H1 (cell line): ENCODE data around the gene IQSEC3. TPM values are rescaled to one million over a fixed set of nuclear protein-coding genes. Genes with fewer than 3 reads are reported as not detected.

ENCODE experiments used
- CTCF ChIA-PET: fragments of 300-600 bp; sonication (Branson Sonifier 250); formaldehyde crosslinking; loops from one replicate; lab custom pipeline; 2021; ENCODE audit not compliant: partially characterized antibody; lab: Charles Lee
- POLR2A ChIA-PET: fragments of 300-600 bp; sonication (Branson Sonifier 250); formaldehyde crosslinking; loops from one replicate; lab custom pipeline; 2021; ENCODE audit warnings: inconsistent platforms; ENCODE audit not compliant: partially characterized antibody; lab: Charles Lee
- DNase-seq, 2 experiments: peaks; one replicate each; pipeline versions ENCODE4 v3.0.0 to v3.0.0-alpha.2; 2010 to 2022; ENCODE audit warnings: low spot score in 2 of 2, low read depth in 1 of 2, mixed read lengths in 1 of 2
- FAIRE-seq: peaks from 2 replicates; lab custom pipeline; 2011; peaks lifted over from hg19 to GRCh38; lab: Jason Lieb, UNC
- H2AFZ ChIP-seq: 2 replicates; pipeline ENCODE4 v1.8.1; 2012; ENCODE audit warnings: low read length, inconsistent platforms
- H2AK5ac ChIP-seq: 2 replicates; pipeline ENCODE4 v1.6.1; 2013; ENCODE audit warnings: low read depth, low read length
- H2BK120ac ChIP-seq: replicated peaks from 2 replicates; pipeline ENCODE3; 2013; ENCODE audit warnings: low read depth, low read length, inconsistent platforms
- H2BK12ac ChIP-seq: 2 replicates; pipeline ENCODE4 v1.6.1; 2013; ENCODE audit warnings: low read depth, low read length
- H2BK15ac ChIP-seq: 2 replicates; pipeline ENCODE4 v1.6.1; 2013; ENCODE audit warnings: low read length
- H2BK20ac ChIP-seq: 2 replicates; pipeline ENCODE4 v1.6.1; 2013; ENCODE audit warnings: low read length
- H2BK5ac ChIP-seq: 2 replicates; pipeline ENCODE4 v1.6.1; 2013; ENCODE audit warnings: low read depth, low read length
- H3K14ac ChIP-seq: 2 replicates; pipeline ENCODE4 v1.6.1; 2013; ENCODE audit warnings: inconsistent platforms; ENCODE audit not compliant: insufficient read length
- H3K18ac ChIP-seq: 2 replicates; pipeline ENCODE4 v1.6.1; 2013; ENCODE audit warnings: low read length; ENCODE audit errors: extremely low read depth
- H3K23ac ChIP-seq: 2 replicates; pipeline ENCODE4 v1.6.1; 2013; ENCODE audit warnings: inconsistent platforms; ENCODE audit not compliant: insufficient read length
- H3K23me2 ChIP-seq: 2 replicates; pipeline ENCODE4 v1.6.1; 2013; ENCODE audit warnings: low read depth, low read length
- H3K27ac ChIP-seq: 2 replicates; pipeline ENCODE4 v1.6.1; 2011; ENCODE audit warnings: low read depth, low read length, inconsistent platforms
- H3K27me3 ChIP-seq, 4 experiments: replicated peaks in 1 of 4; 1 replicate in 1 of 4; 2 replicates in 3 of 4; pipeline versions ENCODE4 v1.6.1 to v1.8.1; 2011 to 2013; ENCODE audit warnings: low read length in 3 of 4, mild to moderate bottlenecking in 3 of 4, inconsistent platforms in 2 of 4, mixed read lengths in 2 of 4, moderate library complexity in 1 of 4; ENCODE audit not compliant: control insufficient read depth in 3 of 4, insufficient read depth in 3 of 4; ENCODE audit errors: extremely low read depth in 1 of 4
- H3K36me3 ChIP-seq, 4 experiments: 2 replicates each; pipeline versions ENCODE4 v1.6.1 to v1.8.1; 2011 to 2013; ENCODE audit warnings: mild to moderate bottlenecking in 4 of 4, low read length in 3 of 4, moderate library complexity in 2 of 4, control low read depth in 1 of 4, inconsistent platforms in 1 of 4; ENCODE audit not compliant: insufficient read depth in 4 of 4, control insufficient read depth in 2 of 4
- H3K4ac ChIP-seq: replicated peaks from 2 replicates; pipeline ENCODE3; 2013; ENCODE audit warnings: low read length, low read depth, mixed read lengths, inconsistent platforms; ENCODE audit not compliant: insufficient read length
- H3K4me1 ChIP-seq, 4 experiments: replicated peaks in 1 of 4; 1 replicate in 1 of 4; 2 replicates in 3 of 4; pipeline versions ENCODE4 v1.6.1 to v1.8.1; 2011 to 2013; ENCODE audit warnings: low read length in 3 of 4, inconsistent platforms in 2 of 4, mixed read lengths in 1 of 4; ENCODE audit not compliant: insufficient read depth in 4 of 4, control insufficient read depth in 3 of 4
- H3K4me2 ChIP-seq, 2 experiments: 2 replicates each; pipeline versions ENCODE4 v1.6.1 to v1.8.1; 2011 to 2013; ENCODE audit warnings: low read depth in 2 of 2, low read length in 2 of 2, control low read depth in 1 of 2, inconsistent platforms in 1 of 2, mild to moderate bottlenecking in 1 of 2; ENCODE audit not compliant: insufficient read depth in 1 of 2
- H3K4me3 ChIP-seq, 4 experiments: fragments of 200-600, 300-600 bp in 1 of 4; sonication (generic), shearing (Covaris generic), sonication (Bioruptor Twin) in 1 of 4; 2 replicates each; pipeline versions ENCODE4 v1.5.1 to v1.8.1; 2011 to 2016; ENCODE audit warnings: low read length in 4 of 4, low read depth in 3 of 4, control low read depth in 2 of 4, inconsistent platforms in 2 of 4, mild to moderate bottlenecking in 2 of 4, mixed read lengths in 1 of 4, moderate library complexity in 1 of 4; ENCODE audit not compliant: insufficient read depth in 2 of 4; ENCODE audit errors: extremely low read depth in 1 of 4
- H3K56ac ChIP-seq: replicated peaks from 2 replicates; pipeline ENCODE3; 2013; ENCODE audit warnings: low read depth, mild to moderate bottlenecking, mixed read lengths, low read length, inconsistent platforms; ENCODE audit not compliant: insufficient read length
- H3K79me1 ChIP-seq: 2 replicates; pipeline ENCODE4 v1.6.1; 2013; ENCODE audit warnings: low read depth, low read length, control low read depth
- H3K79me2 ChIP-seq, 2 experiments: 2 replicates each; pipeline versions ENCODE4 v1.6.1 to v1.8.1; 2012 to 2013; ENCODE audit warnings: low read length in 2 of 2, mild to moderate bottlenecking in 2 of 2, inconsistent platforms in 1 of 2; ENCODE audit not compliant: insufficient read depth in 2 of 2, control insufficient read depth in 1 of 2
- H3K9ac ChIP-seq, 4 experiments: replicated peaks in 1 of 4; 1 replicate in 1 of 4; 2 replicates in 3 of 4; pipeline versions ENCODE4 v1.6.1 to v1.8.1; 2011 to 2013; ENCODE audit warnings: low read depth in 3 of 4, low read length in 3 of 4, control low read depth in 2 of 4, mild to moderate bottlenecking in 2 of 4, moderate library complexity in 2 of 4, inconsistent platforms in 1 of 4; ENCODE audit errors: extremely low read depth in 1 of 4
- H3K9me3 ChIP-seq, 2 experiments: 2 replicates each; pipeline versions ENCODE4 v1.6.1 to v1.8.1; 2012 to 2013; ENCODE audit warnings: mild to moderate bottlenecking in 2 of 2, moderate library complexity in 2 of 2, control low read depth in 1 of 2, inconsistent platforms in 1 of 2, low read depth in 1 of 2, low read length in 1 of 2, mixed read lengths in 1 of 2; ENCODE audit not compliant: insufficient read depth in 2 of 2
- H4K20me1 ChIP-seq, 2 experiments: replicated peaks in 1 of 2; 2 replicates each; pipeline versions ENCODE3 to v1.8.1; 2011 to 2013; ENCODE audit warnings: inconsistent platforms in 2 of 2, low read length in 2 of 2, mild to moderate bottlenecking in 1 of 2; ENCODE audit not compliant: insufficient read depth in 2 of 2, control insufficient read depth in 1 of 2
- H4K5ac ChIP-seq: 2 replicates; pipeline ENCODE4 v1.6.1; 2013; ENCODE audit warnings: low read length, low read depth, mixed read lengths, inconsistent platforms; ENCODE audit not compliant: insufficient read length
- H4K8ac ChIP-seq: 2 replicates; pipeline ENCODE4 v1.8.0; 2013; ENCODE audit warnings: mild to moderate bottlenecking, moderate library complexity, low read length, inconsistent platforms; ENCODE audit not compliant: insufficient read depth; ENCODE audit errors: extremely low read depth
- H4K91ac ChIP-seq: replicated peaks from 2 replicates; pipeline ENCODE3; 2013; ENCODE audit warnings: low read length, mixed read lengths, inconsistent platforms; ENCODE audit not compliant: insufficient read length
- ASH2L ChIP-seq: fragments of 200-600, 300-600 bp; sonication (generic); IDR thresholded peaks from one replicate; pipeline ENCODE4 v1.7.1; 2017; ENCODE audit warnings: low read length
- BCL11A ChIP-seq, 2 experiments: IDR thresholded peaks; one replicate each; pipeline ENCODE4 v1.6.1; 2011; ENCODE audit warnings: low read depth in 2 of 2, low read length in 2 of 2, mild to moderate bottlenecking in 2 of 2
- CEBPB ChIP-seq: IDR thresholded peaks from 2 replicates; pipeline ENCODE4 v1.6.1; 2012; ENCODE audit warnings: low read depth, low read length
- CHD1 ChIP-seq: IDR thresholded peaks from 2 replicates; pipeline ENCODE4 v1.6.1; 2012; ENCODE audit warnings: low read depth, low read length, improper control_type of control experiment
- CTBP2 ChIP-seq: IDR thresholded peaks from 2 replicates; pipeline ENCODE4 v1.7.0; 2011; ENCODE audit warnings: borderline replicate concordance, mild to moderate bottlenecking, moderate library complexity, mixed read lengths, low read length; ENCODE audit not compliant: insufficient read depth, insufficient read length
- EZH2 ChIP-seq: fragments of 200-600 bp; sonication (generic); IDR thresholded peaks from 2 replicates; pipeline ENCODE4 v1.7.1; 2012; ENCODE audit warnings: low read depth, mild to moderate bottlenecking, moderate library complexity, low read length, inconsistent platforms; ENCODE audit not compliant: severe bottlenecking
- JUND ChIP-seq: IDR thresholded peaks from 2 replicates; pipeline ENCODE4 v1.6.1; 2011; ENCODE audit warnings: mild to moderate bottlenecking, improper control_type of control experiment, low read length
- RFX5 ChIP-seq: IDR thresholded peaks from 2 replicates; pipeline ENCODE4 v1.6.1; 2011; ENCODE audit warnings: low read depth, low read length, improper control_type of control experiment, borderline replicate concordance
- SP1 ChIP-seq: IDR thresholded peaks from 2 replicates; pipeline ENCODE4 v1.6.1; 2011; ENCODE audit warnings: low read depth, low read length
- SP2 ChIP-seq: IDR thresholded peaks from 2 replicates; pipeline ENCODE4 v1.6.1; 2012; ENCODE audit warnings: mild to moderate bottlenecking, low read length, inconsistent platforms
- SUZ12 ChIP-seq: fragments of 200-600 bp; sonication (generic); IDR thresholded peaks from 2 replicates; pipeline ENCODE4 v1.6.1; 2012; ENCODE audit warnings: mild to moderate bottlenecking, inconsistent platforms, low read length, moderate library complexity, mixed read lengths
- TBP ChIP-seq: IDR thresholded peaks from 2 replicates; pipeline ENCODE4 v1.6.1; 2011; ENCODE audit warnings: low read depth, low read length, improper control_type of control experiment
- TCF12 ChIP-seq: IDR thresholded peaks from 2 replicates; pipeline ENCODE4 v1.6.1; 2011; ENCODE audit warnings: low read depth, mild to moderate bottlenecking, low read length
- YY1 ChIP-seq: IDR thresholded peaks from 2 replicates; pipeline ENCODE4 v1.6.1; 2011; ENCODE audit warnings: low read depth, mild to moderate bottlenecking, low read length
- WGBS, 2 experiments: shearing (Covaris generic) in 1 of 2; methylation state at CpG; one replicate each; pipeline versions ENCODE4 v1.1.6 to v1.1.7; 2013 to 2015; ENCODE audit warnings: low lambda C conversion rate in 2 of 2, mixed read lengths in 2 of 2, inconsistent platforms in 1 of 2, low coverage in 1 of 2, missing lambda C conversion rate in 1 of 2; ENCODE audit not compliant: insufficient replicate concordance in 2 of 2, insufficient coverage in 1 of 2, insufficient read length in 1 of 2; ENCODE audit errors: extremely low coverage in 1 of 2, missing lambda C conversion rate in 1 of 2; 5-methylcytosine and 5-hydroxymethylcytosine counted together
- polyA plus RNA-seq, 7 experiments: library from polyadenylated mRNA; depleted of rRNA in 3 of 7; stranded (reverse) in 5 of 7; unstranded in 2 of 7; fragments of >200 nt in 5 of 7; fragments of 200-250 nt in 2 of 7; gene quantifications; 1 replicate in 5 of 7; 2 replicates in 1 of 7; 4 replicates in 1 of 7; pipeline versions ENCODE4 v1.2.1 to v1.2.3, GENCODE V29; 2011 to 2013; ENCODE audit warnings: missing spikeins in 2 of 7, mixed read lengths in 2 of 7
- total RNA-seq: library from RNA; stranded (reverse); fragmentation: NEBNext Ultra II Directional; extraction: Animal tissue kit (Norgen Biotek cat#: 25700); gene quantifications from 2 replicates; pipeline ENCODE4 v1.2.1, GENCODE V29; 2021

Gene IQSEC3
- total and polyA plus RNA-seq, 2 of the 8 experiments (the other 6 are each of a cell fraction or from before 2014, with no cell fraction given): 1.2 to 3.1 TPM

DNA sequence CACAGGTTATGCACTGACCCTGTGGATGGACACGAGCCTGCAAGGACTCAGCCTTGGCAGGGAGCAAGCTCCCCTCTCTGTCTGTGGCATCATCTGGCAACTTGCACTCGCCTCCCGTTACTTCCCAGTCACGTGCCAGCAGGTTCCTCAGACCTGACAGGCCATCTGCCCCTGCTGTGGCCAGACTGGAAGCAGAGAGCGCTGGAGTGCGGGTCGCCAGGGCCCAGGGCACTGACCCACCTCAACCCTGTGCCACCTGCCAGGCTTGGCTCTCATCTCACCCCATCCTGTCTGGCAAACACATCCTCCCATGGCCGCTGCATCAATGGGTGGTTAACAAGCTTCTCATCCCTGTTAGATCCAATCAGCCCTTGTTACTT is 119.0 kb downstream of the IQSEC3 start:
- Histone ChIP-seq H3K9me3 (no peaks in the 10 kb centered on the region; a peak in 1 of 4 replicates), H3K79me1 (no peaks in the 10 kb centered on the region), H3K9ac (no peak overlapping the region), H2BK120ac (no peak overlapping the region), H4K20me1 (no peaks in the 10 kb centered on the region), H3K4me1 (peaks cover 0 to 5% (median 2%) of the 10 kb centered on the region in 4 experiments; a peak in 2 of 7 replicates), H4K8ac (no peak overlapping the region), H3K27me3 (peaks cover 0 to 14% (median 5%) of the 10 kb centered on the region in 4 experiments; a peak in 5 of 7 replicates), H2AK5ac (no peak overlapping the region), H2AFZ (no peak overlapping the region), H3K14ac (no peak overlapping the region), H3K23me2 (peaks cover 2% of the 10 kb centered on the region; the same call in 1 of the 2 replicates), H3K18ac (no peak overlapping the region), H3K4me2 (no peak overlapping the region), H3K4ac (no peak overlapping the region), H3K27ac (no peak overlapping the region), H3K36me3 (no peaks in the 10 kb centered on the region), H2BK5ac (no peak overlapping the region), H2BK20ac (no peak overlapping the region), H3K4me3 (no peak overlapping the region), H3K23ac (no peak overlapping the region), H4K91ac (no peak overlapping the region), H3K56ac (no peak overlapping the region), H4K5ac (no peak overlapping the region), H2BK12ac (no peak overlapping the region), H2BK15ac (no peak overlapping the region), H3K79me2 (no peaks in the 10 kb centered on the region)
- DNase-seq (no peak), FAIRE-seq (no peak)
- CTCF ChIA-PET: interaction anchor here (1.2 to 7.0 kb wide), 8 partner anchors 9 to 79 kb away, joined by 4 to 63 read pairs (median 8); no protein-coding TSS in a partner anchor
- no peak for TF ChIP-seq SP2
- no peak for TF ChIP-seq EZH2
- no peak for TF ChIP-seq JUND
- no peak for TF ChIP-seq SUZ12
- TF ChIP-seq CHD1: no peak
- TF ChIP-seq TBP: no peak
- no peak for TF ChIP-seq BCL11A (IDR thresholded peaks at IDR 0.05; ENCODE audit: low read depth in 2 of 2, low read length in 2 of 2)
- no peak for TF ChIP-seq YY1
- no peak for TF ChIP-seq ASH2L
- TF ChIP-seq CEBPB: no peak
- TF ChIP-seq RFX5: no peak
- TF ChIP-seq CTBP2: no peak
- TF ChIP-seq SP1: no peak
- TF ChIP-seq TCF12: no peak
- POLR2A ChIA-PET: interaction anchor here (0.8 to 1.3 kb wide), 3 partner anchors 12 to 15 kb away, joined by 3 to 6 read pairs (median 4); no protein-coding TSS in a partner anchor
- 89% methylated on average over 8 of the region's 8 CpGs; no CpG with 5 or more reads in 1 of the 2 experiments for WGBS, 2 experiments
